Epithelial cell of esophagus (primary cell): ENCODE data around the gene CC2D2A.

Experiments
- DNase-seq: peaks from one replicate; pipeline ENCODE4 v3.0.0; 2010; ENCODE audit warnings: low read depth
- H3K4me3 ChIP-seq: 2 replicates; pipeline ENCODE4 v1.5.1; 2011; ENCODE audit warnings: mild to moderate bottlenecking, low read length, control low read depth
- CTCF ChIP-seq: IDR thresholded peaks from 2 replicates; pipeline ENCODE4 v1.5.1; 2011; ENCODE audit warnings: low read depth, mild to moderate bottlenecking, low read length, control low read depth, inconsistent platforms; ENCODE audit not compliant: insufficient read depth; ENCODE audit errors: missing control alignments

The CC2D2A gene

DNA sequence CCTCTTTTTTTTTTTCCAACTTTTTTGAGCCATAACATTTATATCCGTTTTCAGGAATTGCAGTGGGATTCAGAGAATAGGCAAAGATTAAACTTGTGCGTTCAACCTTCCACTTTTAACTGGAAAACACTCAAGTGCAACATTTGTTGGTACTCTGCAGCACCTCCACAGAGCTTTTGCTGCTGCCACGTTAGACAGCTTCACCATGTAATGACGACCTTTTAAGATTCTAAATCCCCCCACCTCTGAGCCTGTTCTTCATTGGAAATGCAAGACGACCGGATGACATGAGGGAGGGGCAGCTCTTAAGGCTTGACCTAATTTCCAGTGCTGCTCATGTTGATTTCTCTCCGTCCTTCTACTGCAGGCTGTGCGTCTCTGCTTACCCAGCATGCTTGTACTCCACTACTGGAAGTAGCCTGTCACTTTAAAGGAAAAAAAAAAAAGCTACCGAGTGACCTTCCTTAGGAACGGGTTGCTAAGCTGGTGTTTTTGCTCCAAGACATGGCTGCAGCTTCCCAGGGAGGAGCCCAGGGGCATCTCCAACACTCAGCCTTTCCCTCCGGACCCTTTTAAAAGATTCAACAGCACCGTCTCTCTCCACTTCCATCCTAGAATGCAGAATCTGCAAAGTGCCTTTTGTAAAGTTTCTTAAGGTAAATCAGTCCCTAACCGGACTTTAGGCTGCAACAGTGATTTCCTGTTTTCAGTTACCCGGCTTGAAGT is at the start of gene CC2D2A:
CC2D2A (plus strand) TSS at position 481 of the 726 bp plus-strand sequence. CDS start 6,051 bp downstream, outside the sequence.
- no peak for TF ChIP-seq CTCF
- peak; percentile 44 for DNase-seq
- H3K4me3 ChIP-seq: peak within 1 kb of the TSS; percentile 43

- peak; percentile 77 for DNase-seq
- no peak overlapping the region for H3K4me3 ChIP-seq
- TF ChIP-seq CTCF: no peak
Measured at GRCh38 chr4:15420642-15421041, 49.0 kb upstream of the CC2D2A start.

DNA sequence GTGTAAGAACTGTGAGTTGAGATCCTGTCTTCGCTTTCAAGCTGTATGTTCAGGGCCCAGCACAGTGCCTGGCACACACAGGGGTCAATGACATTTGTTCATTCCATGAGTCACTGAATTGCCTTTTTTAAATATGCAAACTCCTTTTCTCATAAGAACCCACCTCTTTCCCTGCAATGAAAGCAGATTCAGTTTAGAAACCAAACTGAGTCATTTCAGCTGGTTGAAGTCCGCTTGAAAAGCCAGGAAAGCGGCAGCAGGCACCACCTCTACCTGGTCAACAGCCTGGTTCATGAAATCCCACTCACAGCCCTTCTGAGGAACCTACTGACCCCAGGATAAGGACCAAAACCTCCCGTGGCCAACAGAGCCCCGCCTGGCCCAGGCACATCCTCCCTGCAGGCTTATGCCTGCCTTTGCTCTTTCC is 46.4 kb upstream of the CC2D2A start:
- H3K4me3 ChIP-seq: no peak overlapping the region
- no peak for TF ChIP-seq CTCF
- no peak for DNase-seq

DNA sequence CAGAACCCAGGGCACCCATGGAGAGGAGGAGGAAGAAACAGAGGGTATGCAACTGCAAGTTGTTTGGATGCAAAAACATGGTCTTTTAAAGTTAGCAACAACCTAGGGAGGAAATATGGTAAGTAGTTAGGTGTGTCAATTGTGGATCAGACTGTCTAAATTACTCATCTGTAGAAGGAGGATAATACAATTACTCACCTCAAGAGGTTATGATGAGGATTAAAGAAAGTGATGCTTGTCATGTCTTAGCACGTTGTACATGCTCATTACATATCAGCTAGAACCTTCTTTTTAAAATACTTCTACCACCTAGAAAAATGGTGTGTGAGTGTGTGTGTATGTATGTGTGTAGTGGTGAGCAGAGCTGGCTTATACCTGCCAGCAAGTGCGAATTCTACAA is 44.2 kb upstream of the CC2D2A start:
- no peak for TF ChIP-seq CTCF
- peak; percentile 91 for DNase-seq
- no peak overlapping the region for H3K4me3 ChIP-seq

DNA sequence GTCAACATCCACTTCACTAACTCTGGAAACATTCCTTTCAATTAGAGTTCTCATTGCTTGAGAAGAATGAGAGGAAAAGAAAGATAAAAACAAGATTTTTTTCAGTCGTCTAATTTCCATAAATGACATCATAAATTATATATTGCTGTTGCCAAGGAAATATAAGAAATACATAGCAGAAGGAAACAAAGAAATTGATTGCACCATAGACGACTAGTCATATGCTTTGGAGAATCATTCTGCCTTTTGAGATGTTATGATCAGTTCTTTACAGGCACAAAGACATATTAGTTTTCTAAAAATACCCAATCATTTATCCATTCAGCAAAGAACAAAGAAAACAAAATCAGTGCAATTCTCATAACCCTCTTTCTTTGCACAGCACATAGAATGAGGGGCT is 42.5 kb upstream of the CC2D2A start:
- H3K4me3 ChIP-seq: no peak overlapping the region
- no peak for TF ChIP-seq CTCF
- DNase-seq: peak; percentile 48

- TF ChIP-seq CTCF: no peak
- no peak for DNase-seq
- H3K4me3 ChIP-seq: no peak within 1 kb of the TSS
Measured at GRCh38 chr4:15427701-15428100, 42.0 kb upstream of the CC2D2A start, which contains the start of gene C1QTNF7. Gene C1QTNF7, plus strand, starts transcription at chr4:15428033. Its CDS starts 7,711 bp downstream, at chr4:15435744.

DNA sequence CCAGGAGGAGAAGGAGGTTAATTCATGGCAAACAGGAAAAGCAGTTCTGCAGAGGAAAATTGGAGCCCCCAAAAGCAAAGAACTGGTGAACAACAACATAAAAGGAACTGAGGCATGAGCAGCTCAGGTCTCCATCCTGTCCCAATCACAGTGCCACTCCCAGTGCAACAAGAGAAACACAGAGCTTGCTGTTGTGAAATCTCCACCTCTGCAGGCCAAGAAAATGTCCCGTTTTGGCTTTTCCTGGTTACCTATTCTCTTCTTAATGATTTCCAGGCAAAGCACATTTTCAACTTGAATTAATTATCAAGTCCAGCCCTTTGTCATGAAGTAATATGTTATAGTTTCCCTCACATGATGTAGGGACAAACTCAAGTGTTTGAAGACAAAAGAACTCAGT is 41.1 kb upstream of the CC2D2A start:
- no peak overlapping the region for H3K4me3 ChIP-seq
- peak; percentile 44 for DNase-seq
- no peak for TF ChIP-seq CTCF
